ENCODE results near the gene CPLX3.
A peak's percentile ranks its signal among the peaks of the same experiment; 100 is the strongest.

CPLX3 gene

DNA sequence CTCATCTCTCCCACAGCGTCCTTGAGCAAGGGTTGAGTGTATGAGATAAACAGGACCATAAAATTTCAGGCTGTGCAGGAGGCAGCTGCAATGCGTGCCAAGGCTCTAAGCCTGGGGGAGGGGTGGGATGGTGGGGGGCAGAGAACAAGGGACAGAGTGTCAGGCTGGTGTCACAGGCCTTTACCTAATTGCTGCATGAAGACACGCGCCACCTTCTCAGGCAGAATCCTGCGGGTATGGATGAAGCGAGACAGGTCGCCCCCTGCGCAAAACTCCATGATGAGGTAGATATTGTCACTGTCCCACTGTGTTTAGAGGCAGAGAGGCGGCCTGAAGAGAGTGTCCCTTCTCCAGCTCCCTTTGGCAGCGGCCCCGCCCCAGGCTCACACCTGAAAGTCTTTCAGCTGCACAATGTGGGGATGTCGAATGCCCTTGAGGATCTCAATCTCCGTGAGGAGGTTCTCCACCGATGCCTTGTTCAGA lies 15.5 kb downstream of the CPLX3 start:
- Histone ChIP-seq H3K36me3 (no peaks in the 10 kb centered on the region; the same call in none of the 2 replicates), H3K4me1 (peaks cover 11% of the 10 kb centered on the region), H3K4me3 (ENCODE audit: low read depth, low read length) (peak overlapping the region; percentile 74), H3K9me3 (no peaks in the 10 kb centered on the region), H3K27me3 (no peaks in the 10 kb centered on the region)
- no peak for DNase-seq
- no peak for TF ChIP-seq CTCF (IDR thresholded peaks at IDR 0.05; ENCODE audit: low read depth, low read length)

- no peak; the same call in none of the 2 replicates for TF ChIP-seq CTCF (IDR thresholded peaks at IDR 0.05; ENCODE audit: low read depth, low read length)
- Histone ChIP-seq H3K27me3 (no peaks in the 10 kb centered on the region), H3K4me1 (peaks cover 11% of the 10 kb centered on the region), H3K9me3 (no peaks in the 10 kb centered on the region), H3K4me3 (ENCODE audit: low read depth, low read length) (peak within 1 kb of the TSS; percentile 74), H3K36me3 (no peaks in the 10 kb centered on the region; the same call in none of the 2 replicates)
- peak; percentile 97 for DNase-seq
Observed at GRCh38 chr15:74842581-74843444, 16.4 kb downstream of the CPLX3 start, which contains the start of gene ULK3. ULK3 (minus strand) TSS chr15:74843156; CDS start chr15:74843105, 51 bp downstream.

DNA sequence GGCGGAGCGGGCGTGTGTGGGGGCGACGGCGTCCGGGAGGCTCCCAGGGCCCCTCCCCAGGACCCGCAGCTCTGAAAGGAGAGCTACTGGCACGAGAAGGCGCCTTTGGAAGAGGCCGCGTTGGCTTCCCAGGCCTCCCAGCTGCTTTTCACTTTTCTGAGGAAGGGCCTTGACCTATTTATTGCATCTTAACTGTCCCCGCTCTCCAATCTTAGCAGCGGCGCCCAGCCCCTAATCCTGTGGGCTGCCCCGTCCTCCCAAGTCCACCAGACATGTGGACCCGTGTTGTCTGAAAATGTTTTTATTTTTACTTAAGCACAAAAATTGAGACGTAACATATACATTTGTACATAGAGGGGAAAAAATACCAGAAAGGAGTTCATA lies 17.0 kb downstream of the CPLX3 start:
- H3K27me3 ChIP-seq: no peaks in the 10 kb centered on the region
- no peak; the same call in none of the 2 replicates for TF ChIP-seq CTCF (IDR thresholded peaks at IDR 0.05; ENCODE audit: low read depth, low read length)
- H3K36me3 ChIP-seq: peaks cover 3% of the 10 kb centered on the region
- peak overlapping the region; percentile 61 for H3K4me3 ChIP-seq (ENCODE audit: low read depth, low read length)
- H3K9me3 ChIP-seq: no peaks in the 10 kb centered on the region
- DNase-seq: no peak
- peaks cover 11% of the 10 kb centered on the region for H3K4me1 ChIP-seq

DNA sequence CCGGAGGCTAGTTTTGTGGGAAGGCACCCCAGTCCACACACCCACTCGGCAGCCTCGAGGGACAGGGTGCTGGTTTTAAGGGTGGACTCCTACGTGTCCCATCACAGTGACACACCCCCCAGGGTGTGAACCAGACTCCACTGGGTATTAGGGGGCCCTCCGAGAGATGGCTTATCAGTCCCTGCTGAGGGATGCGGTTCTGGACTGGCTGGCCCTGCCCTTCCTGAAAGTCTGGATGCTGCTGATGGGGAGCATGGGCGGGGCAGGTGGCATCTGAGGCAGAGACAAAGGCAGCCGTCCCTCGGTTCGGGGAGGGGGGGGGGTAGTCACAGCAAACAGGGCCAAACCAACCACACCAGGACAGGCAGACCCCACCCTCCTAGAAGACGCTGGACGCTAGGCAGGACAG lies 17.5 kb downstream of the CPLX3 start:
- no peak for TF ChIP-seq CTCF (IDR thresholded peaks at IDR 0.05; ENCODE audit: low read depth, low read length)
- H3K4me3 ChIP-seq (ENCODE audit: low read depth, low read length): peak overlapping the region; percentile 61
- H3K9me3 ChIP-seq: no peaks in the 10 kb centered on the region
- peaks cover 11% of the 10 kb centered on the region for H3K4me1 ChIP-seq
- H3K36me3 ChIP-seq: peaks cover 7% of the 10 kb centered on the region
- H3K27me3 ChIP-seq: no peaks in the 10 kb centered on the region
- no peak for DNase-seq

GRCh38 chr15:74844319-74845207 lies 18.1 kb downstream of the CPLX3 start:
- Histone ChIP-seq H3K4me1 (peaks cover 11% of the 10 kb centered on the region), H3K36me3 (peaks cover 12% of the 10 kb centered on the region), H3K27me3 (no peaks in the 10 kb centered on the region), H3K4me3 (ENCODE audit: low read depth, low read length) (no peak overlapping the region), H3K9me3 (no peaks in the 10 kb centered on the region)
- no peak for DNase-seq
- no peak for TF ChIP-seq CTCF (IDR thresholded peaks at IDR 0.05; ENCODE audit: low read depth, low read length)
